Activated T-helper 2 cell treated with anti-CD3 and anti-CD28 coated beads, Interferon-gamma antibody, Interleukin-2, Interleukin-4, amounts not matched to agents 10 μg/mL and 5 μg/mL and 100 μg/mL, durations not matched to agents 14 hours and 24 hours and 36 hours (primary cell): ENCODE data around the gene TMEM175. TPM values are rescaled to one million over a fixed set of nuclear protein-coding genes. Genes with fewer than 3 reads are reported as not detected.

ENCODE experiments used
- DNase-seq: peaks from one replicate; pipeline ENCODE4 v3.0.0; 2021; ENCODE audit warnings: low spot score
- H3K27ac Mint-ChIP-seq: one replicate; pipeline ENCODE4 v1.8.0; 2021; ENCODE audit warnings: mixed read lengths
- H3K27me3 Mint-ChIP-seq: one replicate; pipeline ENCODE4 v1.8.0; 2021; ENCODE audit warnings: low read depth, mixed read lengths
- H3K36me3 Mint-ChIP-seq: one replicate; pipeline ENCODE4 v1.8.0; 2021; ENCODE audit warnings: low read depth, mixed read lengths
- H3K4me1 Mint-ChIP-seq: one replicate; pipeline ENCODE4 v1.8.0; 2021; ENCODE audit warnings: low read depth, mixed read lengths
- H3K4me3 Mint-ChIP-seq: one replicate; pipeline ENCODE4 v1.8.0; 2021; ENCODE audit warnings: low read depth, mild to moderate bottlenecking, moderate library complexity, mixed read lengths
- H3K9me3 Mint-ChIP-seq: one replicate; pipeline ENCODE4 v1.8.0; 2021; ENCODE audit warnings: mixed read lengths
- intact Hi-C: fragments of 100-400 bp; cut with micrococcal nuclease; formaldehyde crosslinking; loops from one replicate; pipeline ENCODE4 v1.15.1; 2023
- total RNA-seq: library from RNA; stranded (reverse); gene quantifications from 2 replicates; pipeline ENCODE4 v1.2.3, GENCODE V29; 2022

Gene TMEM175
- total RNA-seq, 1 donor from 2014 or later, result 11.8 TPM

DNA sequence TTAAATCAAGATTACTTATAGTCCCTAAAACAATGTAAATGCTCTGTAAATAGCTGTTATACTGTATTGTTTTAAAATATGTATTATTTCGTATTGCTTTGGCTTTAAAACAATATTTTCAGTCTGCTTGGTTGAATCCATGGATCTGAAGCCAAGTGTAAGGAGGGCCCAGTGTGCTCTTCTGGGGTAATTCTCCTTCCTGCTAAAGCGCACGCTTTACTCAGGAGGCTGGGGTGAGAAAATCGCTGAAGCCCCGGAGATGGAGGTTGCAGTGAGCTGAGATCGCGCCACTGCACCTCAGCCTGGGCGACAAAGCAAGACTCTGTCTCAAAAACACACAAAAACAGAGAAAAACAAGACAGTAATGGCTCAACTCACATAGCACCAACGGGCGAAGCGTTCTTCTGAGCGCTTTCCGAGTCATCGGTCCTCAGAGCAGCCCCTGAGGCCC lies 54.2 kb downstream of the TMEM175 start:
- Mint-ChIP-seq H3K4me1 (peaks cover 17% of the 10 kb centered on the region), H3K27ac (peak overlapping the region; percentile 83), H3K36me3 (no peaks in the 10 kb centered on the region), H3K27me3 (no peaks in the 10 kb centered on the region), H3K9me3 (no peaks in the 10 kb centered on the region), H3K4me3 (peak overlapping the region; percentile 87)
- DNase-seq, result no peak
- intact Hi-C loops, result loop anchor here (2.0 to 5.0 kb wide), 2 partner anchors 54 to 204 kb away; partner anchors contain the start of genes GAK and TMEM175

DNA sequence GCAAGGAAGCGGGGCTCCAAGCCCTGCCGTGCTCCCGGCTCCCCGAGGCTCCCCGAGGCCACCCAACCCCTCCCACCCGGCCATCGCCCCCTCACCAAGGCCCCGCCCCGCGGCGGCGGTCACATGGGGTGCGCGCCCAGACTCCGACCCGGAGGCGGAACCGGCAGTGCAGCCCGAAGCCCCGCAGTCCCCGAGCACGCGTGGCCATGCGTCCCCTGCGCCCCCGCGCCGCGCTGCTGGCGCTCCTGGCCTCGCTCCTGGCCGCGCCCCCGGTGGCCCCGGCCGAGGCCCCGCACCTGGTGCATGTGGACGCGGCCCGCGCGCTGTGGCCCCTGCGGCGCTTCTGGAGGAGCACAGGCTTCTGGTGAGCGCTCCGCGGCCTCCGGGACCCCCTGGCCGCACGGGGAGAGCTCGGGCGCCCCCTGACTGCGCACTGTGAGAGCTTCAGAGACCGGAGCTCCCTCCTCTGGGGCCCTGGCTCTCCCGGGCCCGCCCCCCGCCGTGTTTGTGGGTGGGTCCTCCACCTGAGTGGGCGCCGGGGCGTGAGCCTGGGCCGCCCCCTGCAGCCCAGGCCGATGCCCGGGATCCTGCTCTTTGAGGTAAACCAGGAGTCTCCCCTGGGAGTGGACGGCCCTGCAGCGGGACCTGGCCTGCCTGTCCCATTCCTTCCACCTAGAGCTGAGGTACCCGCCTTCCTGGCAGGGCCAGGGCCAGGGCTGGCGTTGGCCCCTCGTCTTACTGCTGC lies 54.8 kb downstream of the TMEM175 start, which contains the start of gene IDUA:
TSS of gene IDUA (plus strand) at position 166 of the 745 bp plus-strand sequence. CDS start at position 207, 41 bp downstream.
- H3K36me3 Mint-ChIP-seq, result no peaks in the 10 kb centered on the region
- H3K27ac Mint-ChIP-seq, result peak within 1 kb of the TSS; percentile 83
- H3K4me3 Mint-ChIP-seq, result peak within 1 kb of the TSS; percentile 87
- peaks cover 17% of the 10 kb centered on the region for H3K4me1 Mint-ChIP-seq
- no peaks in the 10 kb centered on the region for H3K27me3 Mint-ChIP-seq
- DNase-seq, result peak; percentile 80
- H3K9me3 Mint-ChIP-seq, result no peaks in the 10 kb centered on the region
- intact Hi-C loops, result loop anchor here (1.0 to 5.0 kb wide), 3 partner anchors 54 to 205 kb away; partner anchors contain the start of genes GAK and TMEM175

DNA sequence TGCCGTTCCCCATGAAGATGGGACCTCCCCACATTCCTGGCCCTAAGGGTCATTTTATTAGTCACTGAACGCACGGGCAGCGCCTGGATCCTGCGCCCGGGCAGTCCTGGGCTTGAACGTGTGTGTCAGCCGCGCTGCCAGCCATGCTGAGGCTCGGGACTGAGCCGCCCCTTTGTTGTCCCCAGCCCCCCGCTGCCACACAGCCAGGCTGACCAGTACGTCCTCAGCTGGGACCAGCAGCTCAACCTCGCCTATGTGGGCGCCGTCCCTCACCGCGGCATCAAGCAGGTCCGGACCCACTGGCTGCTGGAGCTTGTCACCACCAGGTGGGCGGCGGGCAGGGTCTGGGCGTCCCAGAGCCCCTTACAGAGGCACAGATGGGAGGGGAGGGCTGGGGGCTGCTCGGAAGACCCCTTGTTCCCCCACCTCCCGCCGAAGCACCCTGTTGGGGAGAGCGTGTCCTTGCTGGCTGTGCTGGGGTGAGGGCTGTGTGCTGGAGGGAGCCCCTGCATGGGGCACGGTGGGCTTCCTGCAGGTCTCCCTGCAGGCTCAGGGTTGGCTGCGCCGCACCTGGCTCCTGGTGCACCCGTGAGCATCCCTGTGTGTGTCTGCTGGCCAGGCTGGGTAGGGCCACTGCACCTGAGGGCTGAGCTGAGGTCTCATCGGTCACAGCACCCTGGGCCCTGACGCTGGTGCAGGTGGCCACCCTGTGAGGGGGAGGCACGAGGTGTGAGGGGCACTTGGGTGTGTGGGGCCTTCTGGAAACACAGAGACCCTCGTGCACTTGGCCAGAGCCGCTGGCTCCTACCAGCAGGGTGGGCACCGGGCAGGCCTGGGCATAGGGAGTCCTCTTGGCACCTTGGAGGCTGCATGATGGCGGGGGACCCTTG lies 55.6 kb downstream of the TMEM175 start:
- no peak for DNase-seq
- Mint-ChIP-seq H3K9me3 (no peaks in the 10 kb centered on the region), H3K4me1 (peaks cover 17% of the 10 kb centered on the region), H3K36me3 (no peaks in the 10 kb centered on the region), H3K27me3 (no peaks in the 10 kb centered on the region), H3K27ac (peak overlapping the region; percentile 49), H3K4me3 (peak overlapping the region; percentile 78)
- intact Hi-C loops, result loop anchor here (1.0 to 5.0 kb wide), 3 partner anchors 55 to 206 kb away; partner anchors contain the start of genes GAK and TMEM175

DNA sequence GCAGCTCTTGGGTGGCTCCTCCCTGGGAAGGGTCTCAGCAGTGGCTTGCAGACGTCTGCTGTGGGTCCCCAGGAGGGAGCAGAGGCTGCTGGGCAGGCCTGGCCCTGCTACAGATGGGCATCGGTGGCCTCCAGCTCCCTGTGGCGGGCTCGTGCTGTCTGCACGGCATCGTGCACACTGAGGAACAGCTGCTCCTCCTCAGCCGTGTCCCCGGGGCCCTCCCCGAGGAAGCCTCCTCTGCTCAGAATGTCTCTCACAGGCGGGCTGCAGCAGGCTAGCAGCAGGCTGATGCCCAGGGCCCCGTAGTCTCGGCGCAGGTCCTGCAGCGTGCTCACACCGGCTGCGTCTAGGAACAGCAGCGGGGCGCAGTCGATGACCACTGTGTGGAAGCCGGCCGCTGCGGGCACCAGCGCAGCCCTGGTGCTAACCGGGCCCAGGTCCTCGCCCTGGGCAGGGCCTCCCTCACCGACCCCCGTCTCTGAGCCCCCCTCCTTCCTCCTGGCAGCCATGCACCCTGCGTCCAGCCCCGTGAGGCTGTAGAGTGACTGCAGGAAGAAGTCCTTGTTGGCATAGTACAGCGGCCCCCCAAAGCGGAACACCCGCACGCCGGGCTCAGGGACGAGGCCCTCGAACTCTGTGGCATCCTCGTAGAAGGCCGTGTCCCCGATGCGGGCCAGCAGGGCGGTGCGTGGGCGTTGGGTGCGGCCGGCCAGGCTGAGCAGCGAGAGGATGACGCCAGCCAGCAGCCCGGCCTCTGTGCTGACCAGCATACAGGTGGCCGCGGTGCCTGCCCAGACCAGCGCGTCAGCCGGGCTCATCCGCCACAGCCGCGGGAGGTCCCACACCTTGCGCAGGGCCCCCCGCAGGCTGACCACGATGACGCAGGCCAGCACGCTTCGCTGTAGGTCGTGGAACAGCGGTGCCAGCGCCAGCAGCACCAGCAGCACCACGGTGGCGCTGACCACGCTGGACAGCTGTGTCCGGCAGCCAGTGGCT lies 56.8 kb downstream of the TMEM175 start:
- Mint-ChIP-seq H3K27ac (no peak overlapping the region), H3K36me3 (no peaks in the 10 kb centered on the region), H3K4me1 (peaks cover 17% of the 10 kb centered on the region), H3K4me3 (no peak overlapping the region), H3K9me3 (no peaks in the 10 kb centered on the region), H3K27me3 (no peaks in the 10 kb centered on the region)
- intact Hi-C loops, result loop anchor here (5.0 kb wide), 1 partner anchor 207 kb away; no protein-coding TSS in a partner anchor
- DNase-seq, result no peak

DNA sequence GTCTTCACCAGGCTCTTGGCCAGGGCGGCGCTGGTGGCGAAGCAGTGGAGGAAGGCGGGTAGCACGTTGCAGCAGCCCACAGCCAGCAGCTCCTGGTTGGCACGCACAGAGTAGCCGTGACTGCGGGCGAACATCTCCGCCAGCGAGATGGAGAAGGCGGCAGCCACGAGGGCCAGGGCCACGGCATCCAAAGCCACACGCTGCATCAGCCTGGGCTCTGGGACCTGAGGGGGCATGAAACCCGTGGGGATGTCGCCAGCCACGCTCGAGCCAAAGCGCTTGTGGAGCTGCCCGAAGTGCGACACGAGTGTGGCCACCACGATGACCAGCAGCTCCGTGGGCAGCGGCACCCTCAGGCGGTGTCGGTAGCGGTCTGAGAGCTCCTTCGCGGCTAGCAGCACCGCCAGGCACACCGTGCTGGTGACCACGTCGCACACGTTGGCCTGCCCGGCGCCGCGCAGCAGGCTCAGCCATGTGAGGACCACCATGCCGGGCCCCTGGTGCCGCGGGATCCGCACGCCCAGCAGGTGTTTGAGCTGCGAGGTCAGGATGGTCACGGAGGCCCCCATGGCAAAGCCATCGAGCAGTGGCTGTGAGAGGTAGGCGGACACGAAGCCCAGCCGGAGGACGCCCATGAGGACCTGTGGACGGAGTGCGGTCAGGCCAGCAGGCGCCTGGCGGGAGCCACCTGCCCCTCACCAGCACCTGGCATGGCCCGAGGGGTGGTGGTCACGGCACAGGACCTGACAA lies 57.6 kb downstream of the TMEM175 start:
- no peaks in the 10 kb centered on the region for H3K27me3 Mint-ChIP-seq
- peaks cover 15% of the 10 kb centered on the region for H3K4me1 Mint-ChIP-seq
- no peaks in the 10 kb centered on the region for H3K9me3 Mint-ChIP-seq
- no peaks in the 10 kb centered on the region for H3K36me3 Mint-ChIP-seq
- H3K4me3 Mint-ChIP-seq, result no peak overlapping the region
- no peak for DNase-seq
- H3K27ac Mint-ChIP-seq, result no peak overlapping the region
- intact Hi-C loops, result loop anchor here (5.0 kb wide), 1 partner anchor 208 kb away; no protein-coding TSS in a partner anchor

DNA sequence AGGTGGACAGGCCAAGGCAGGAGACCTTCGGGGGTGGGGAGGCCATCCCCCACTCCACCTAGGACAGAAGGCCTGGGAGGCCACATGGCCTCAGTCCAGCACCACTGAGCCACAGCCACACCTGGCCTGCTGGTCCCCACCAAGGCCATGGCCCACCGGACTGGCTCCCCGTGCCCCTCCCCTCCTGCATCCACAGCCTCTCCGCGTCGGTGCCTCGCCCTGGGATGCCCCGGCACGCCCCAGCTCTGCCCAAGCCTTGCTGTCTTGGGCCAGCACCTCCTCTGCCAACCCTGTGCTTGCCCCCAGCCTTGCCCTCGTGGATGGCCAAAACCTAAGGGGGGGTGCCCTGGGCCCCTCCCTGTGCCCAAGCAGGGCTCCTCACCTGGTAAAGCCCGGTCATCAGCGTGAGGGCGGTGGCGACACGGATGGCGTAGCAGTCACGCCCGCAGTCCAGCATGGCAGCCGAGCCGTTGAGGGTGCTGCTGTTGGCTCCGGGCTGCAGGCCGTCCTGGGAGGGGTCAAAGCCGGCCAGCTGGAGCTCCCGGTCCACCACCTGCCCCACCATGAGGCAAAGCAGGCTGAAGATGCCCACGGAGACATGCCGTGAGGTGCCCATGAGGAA lies 58.6 kb downstream of the TMEM175 start:
- Mint-ChIP-seq H3K4me1 (peaks cover 7% of the 10 kb centered on the region), H3K27me3 (peaks cover 2% of the 10 kb centered on the region), H3K27ac (no peak overlapping the region), H3K36me3 (no peaks in the 10 kb centered on the region), H3K9me3 (no peaks in the 10 kb centered on the region), H3K4me3 (no peak overlapping the region)
- no peak for DNase-seq
- intact Hi-C loops, result no loop called here

DNA sequence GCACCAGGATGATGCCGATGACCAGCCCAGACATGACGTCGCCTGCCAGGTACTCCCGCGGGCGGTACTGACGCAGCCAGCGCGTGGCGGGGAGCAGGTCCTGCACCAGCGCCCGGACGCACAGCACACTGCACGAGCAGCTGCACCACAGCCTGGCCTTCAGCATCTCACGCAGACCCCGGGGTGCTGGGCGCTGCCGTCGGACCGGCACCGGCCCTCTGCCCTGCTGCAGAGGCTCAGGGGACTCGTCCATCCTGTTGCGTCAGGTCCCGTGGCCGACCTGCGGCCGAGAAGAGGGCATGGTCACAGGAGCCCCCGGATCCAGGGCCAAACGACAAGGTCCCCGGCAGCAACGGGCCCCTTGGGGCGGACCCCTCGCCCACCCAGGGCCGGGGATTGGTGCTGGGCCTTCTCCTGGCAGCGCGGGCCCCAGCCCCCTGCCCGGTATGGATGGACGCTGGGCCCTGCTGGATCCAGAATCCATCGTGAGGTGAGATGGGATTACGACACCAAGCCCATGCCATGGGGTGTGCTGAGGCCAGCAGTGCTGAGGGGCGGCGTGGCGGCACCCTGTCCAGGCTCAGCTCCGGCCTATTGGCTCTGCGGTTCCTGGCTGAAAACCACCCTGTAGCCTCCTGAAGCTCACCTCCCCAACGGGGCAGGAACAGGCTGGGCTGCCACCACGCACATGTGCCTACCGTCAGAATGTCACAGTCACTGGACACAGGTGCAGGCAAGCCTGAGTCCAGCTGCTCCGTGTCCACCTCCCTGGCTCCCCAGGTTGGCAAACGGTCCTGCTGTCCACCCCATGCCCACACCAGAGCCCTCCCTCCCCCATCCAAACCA lies 59.4 kb downstream of the TMEM175 start:
- peaks cover 2% of the 10 kb centered on the region for H3K4me1 Mint-ChIP-seq
- H3K4me3 Mint-ChIP-seq, result no peak overlapping the region
- H3K27me3 Mint-ChIP-seq, result peaks cover 5% of the 10 kb centered on the region
- no peaks in the 10 kb centered on the region for H3K9me3 Mint-ChIP-seq
- DNase-seq, result no peak
- intact Hi-C loops, result no loop called here
- no peak overlapping the region for H3K27ac Mint-ChIP-seq
- no peaks in the 10 kb centered on the region for H3K36me3 Mint-ChIP-seq

DNA sequence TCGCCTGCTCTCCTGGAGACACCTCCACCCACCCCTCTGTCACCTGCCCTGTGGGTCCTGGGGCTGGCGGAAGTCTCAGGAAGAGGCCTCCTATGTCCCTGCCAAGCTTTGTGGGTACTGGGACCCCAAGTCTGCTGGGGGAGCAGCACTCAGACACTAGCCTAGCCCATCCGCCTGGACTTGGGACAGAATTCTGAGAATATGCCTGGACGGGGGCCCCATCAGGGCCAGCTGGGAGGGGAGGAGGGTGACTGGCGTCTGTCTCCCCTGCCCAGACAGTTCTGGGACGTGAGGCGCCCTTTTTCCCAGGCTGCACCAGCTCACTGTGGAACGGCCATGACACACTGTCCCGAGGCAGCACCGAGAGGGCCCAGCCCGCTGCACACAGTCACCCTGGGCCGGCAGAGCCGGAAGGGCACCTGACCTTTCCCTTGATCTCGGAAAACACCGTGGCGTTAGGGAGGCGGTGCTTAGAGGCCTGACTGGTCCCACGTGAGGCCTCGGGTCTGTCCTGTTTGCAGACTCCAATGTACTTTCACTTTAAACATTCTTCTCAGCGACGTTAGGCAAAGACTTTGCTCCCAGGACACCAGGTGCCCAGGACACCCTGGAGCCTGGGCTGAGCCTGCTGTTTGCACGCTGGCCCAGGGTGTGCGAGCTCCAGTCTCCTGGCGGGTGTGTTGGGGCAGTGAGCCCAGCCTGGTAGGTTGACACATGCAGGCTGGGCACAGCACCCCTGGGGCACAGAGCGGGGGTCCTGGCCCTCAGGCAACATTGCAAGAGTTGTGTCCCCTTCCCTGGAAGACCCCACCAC lies 60.2 kb downstream of the TMEM175 start:
- Mint-ChIP-seq H3K4me1 (peaks cover under 1% of the 10 kb centered on the region), H3K27ac (no peak overlapping the region), H3K36me3 (no peaks in the 10 kb centered on the region), H3K4me3 (no peak overlapping the region), H3K27me3 (peaks cover 8% of the 10 kb centered on the region), H3K9me3 (no peaks in the 10 kb centered on the region)
- DNase-seq, result no peak
- intact Hi-C loops, result no loop called here

DNA sequence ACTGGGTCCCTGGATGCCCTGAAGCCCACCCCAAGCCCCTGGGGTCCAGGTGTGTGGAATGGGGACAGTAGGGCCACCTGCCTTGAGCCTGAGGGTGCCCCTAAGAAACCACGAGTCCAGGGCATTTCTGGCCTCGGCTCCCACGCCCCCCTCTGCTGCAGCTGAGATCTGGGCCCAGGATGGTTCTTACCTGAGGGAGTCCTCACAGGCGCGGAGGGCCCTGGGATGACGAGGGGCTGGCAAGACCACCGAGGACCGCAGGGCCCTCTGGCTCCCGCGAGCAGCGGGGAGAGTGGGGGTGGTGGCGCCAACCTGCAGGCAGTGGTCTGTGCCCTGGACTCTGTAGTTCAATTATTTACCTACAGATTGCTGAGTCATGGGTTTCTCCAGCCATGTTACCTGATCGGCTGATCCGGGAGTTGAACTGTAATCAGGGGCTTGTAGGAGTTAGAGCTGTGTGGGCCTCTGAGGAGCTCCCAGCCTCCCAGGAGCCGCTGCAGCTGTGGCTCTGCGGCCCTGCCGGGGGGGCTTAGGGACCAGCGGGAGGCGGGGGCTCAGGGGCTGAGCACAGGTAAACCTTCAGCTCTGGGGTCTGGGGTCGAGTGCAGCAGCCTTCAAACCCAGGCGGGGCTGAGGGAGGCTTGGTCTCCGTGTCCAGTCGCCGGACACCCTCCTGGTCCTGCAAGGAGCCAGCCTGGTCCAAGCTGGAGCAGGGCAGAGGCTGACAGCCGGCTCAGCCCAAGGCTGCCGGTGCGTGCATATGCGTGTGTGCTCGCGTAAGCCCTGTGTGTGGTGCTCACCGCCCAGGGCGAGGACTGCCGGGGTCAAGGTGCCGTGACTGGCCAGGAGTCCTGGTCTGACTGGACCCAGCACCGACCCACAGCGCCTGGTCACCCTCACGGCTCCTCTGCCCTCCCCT lies 61.1 kb downstream of the TMEM175 start, which contains the start of gene SLC26A1:
TSS of gene SLC26A1 (minus strand) at position 294 of the 919 bp plus-strand sequence. CDS start 1,701 bp downstream, outside the sequence.
- H3K27me3 Mint-ChIP-seq, result peaks cover 15% of the 10 kb centered on the region

More for the DNA sequence above, 61.1 kb downstream of the TMEM175 start, which contains the start of gene SLC26A1:
- H3K27ac Mint-ChIP-seq, result no peak within 1 kb of the TSS
- no peak for DNase-seq
- intact Hi-C loops, result no loop called here
- no peaks in the 10 kb centered on the region for H3K4me1 Mint-ChIP-seq
- no peak within 1 kb of the TSS for H3K4me3 Mint-ChIP-seq
- no peaks in the 10 kb centered on the region for H3K36me3 Mint-ChIP-seq
- no peaks in the 10 kb centered on the region for H3K9me3 Mint-ChIP-seq
